Adrenal gland (tissue), 12 donors: ENCODE results near the gene TTLL11. TPM values are rescaled to one million over a fixed set of nuclear protein-coding genes. Genes with fewer than 3 reads are reported as not detected.

Source experiments
- DNase-seq, 7 donors: peaks; one replicate each; pipeline ENCODE4 v3.0.0-alpha.2; 2019 to 2020
- H3K27ac ChIP-seq, 5 donors: fragments of 200-600 bp; sonication (generic) in 4 of 5; 1 replicate in 3 of 5; 2 replicates in 2 of 5; pipeline versions ENCODE4 v1.5.1 to v1.8.0; 2016 to 2020; ENCODE audit warnings: mild to moderate bottlenecking in 1 of 5
- H3K27me3 ChIP-seq: fragments of 200-600 bp; 2 replicates; pipeline ENCODE4 v1.8.0; 2021
- H3K36me3 ChIP-seq, 2 donors: fragments of 200-600 bp; replicated peaks in 1 of 2; 1 replicate in 1 of 2; 2 replicates in 1 of 2; pipeline versions ENCODE4 v1.5.1 to v1.8.0; 2018 to 2022
- H3K4me1 ChIP-seq, 2 donors: fragments of 200-600 bp; replicated peaks in 1 of 2; 1 replicate in 1 of 2; 2 replicates in 1 of 2; pipeline versions ENCODE4 v1.5.1 to v1.8.0; 2018 to 2021
- H3K4me3 ChIP-seq, 4 donors: fragments of 200-600 bp; sonication (generic) in 3 of 4; one replicate each; pipeline ENCODE4 v1.5.1; 2016 to 2018
- H3K9me3 ChIP-seq, 3 donors: fragments of 200-600 bp; sonication (generic) in 1 of 3; replicated peaks in 1 of 3; 1 replicate in 2 of 3; 2 replicates in 1 of 3; pipeline versions ENCODE4 v1.5.1 to v1.8.0; 2016 to 2021
- POLR2A ChIP-seq, 2 donors: fragments of 450-650 bp; IDR thresholded peaks; one replicate each; pipeline ENCODE4 v1.6.1; 2017; ENCODE audit warnings: antibody characterized with exemption in 2 of 2, mild to moderate bottlenecking in 2 of 2, moderate library complexity in 1 of 2
- WGBS, 4 donors: extraction: QIAGEN DNeasy Blood & Tissue Kit in 2 of 4; methylation state at CpG; one replicate each; pipeline versions ENCODE4 v1.1.5 to v1.1.7; 2013 to 2017; 5-methylcytosine and 5-hydroxymethylcytosine counted together
- intact Hi-C, 2 donors: fragments of 100-400 bp; cut with DNase I; formaldehyde crosslinking; loops; one replicate each; pipeline versions ENCODE4 v1.14.1 to v1.15.0; 2022 to 2023
- polyA plus RNA-seq, 3 donors: library from polyadenylated mRNA; stranded (reverse); fragments of 200-250 nt in 2 of 3; fragments of 350-450 nt in 1 of 3; fragmentation: Illumina TruSeq in 1 of 3; extraction: RNeasy Lipid Tissue Mini Kit (QIAGEN cat#74804) in 1 of 3; gene quantifications; one replicate each; pipeline ENCODE4 v1.2.3, GENCODE V29; 2013 to 2014
- total RNA-seq, 9 donors: library from RNA; depleted of rRNA in 4 of 9; stranded (reverse); fragments of >200 nt in 4 of 9; fragments of 120-200 nt in 1 of 9; fragmentation: NEBNext Ultra II Directional in 1 of 9; extraction: Animal tissue kit (Norgen Biotek cat#: 25700) in 1 of 9; gene quantifications; one replicate each; pipeline versions ENCODE4 v1.1.0 to v1.2.4, GENCODE V29; 2013 to 2023
- TF ChIP-seq, protein P1 (sequence below), 6 experiments: fragments of 450-650 bp in 4 of 6; fragments of 200-600 bp in 2 of 6; sonication (generic) in 1 of 6; IDR thresholded peaks; 1 replicate in 5 of 6; 2 replicates in 1 of 6; pipeline versions ENCODE4 v1.5.1 to v1.8.0; 2016 to 2021; ENCODE audit warnings: antibody characterized with exemption in 6 of 6, mild to moderate bottlenecking in 2 of 6, moderate library complexity in 1 of 6
- donor health status: healthy with polysubstance abuse.
- donor health status: Bipolar disorder and iron deficiency.
- donor health status: DM: yes; HTN: yes; CAD: no.
- donor health status: DM: no; HTN: no; CAD: no.
- donor health status: DM: no; HTN: no; CAD: no.
- donor health status: DM: yes; HTN: yes; CAD: no.

The TTLL11 gene
- total and polyA plus RNA-seq, 12 donors = 4.8 to 30.9 (median 13.7) TPM

DNA sequence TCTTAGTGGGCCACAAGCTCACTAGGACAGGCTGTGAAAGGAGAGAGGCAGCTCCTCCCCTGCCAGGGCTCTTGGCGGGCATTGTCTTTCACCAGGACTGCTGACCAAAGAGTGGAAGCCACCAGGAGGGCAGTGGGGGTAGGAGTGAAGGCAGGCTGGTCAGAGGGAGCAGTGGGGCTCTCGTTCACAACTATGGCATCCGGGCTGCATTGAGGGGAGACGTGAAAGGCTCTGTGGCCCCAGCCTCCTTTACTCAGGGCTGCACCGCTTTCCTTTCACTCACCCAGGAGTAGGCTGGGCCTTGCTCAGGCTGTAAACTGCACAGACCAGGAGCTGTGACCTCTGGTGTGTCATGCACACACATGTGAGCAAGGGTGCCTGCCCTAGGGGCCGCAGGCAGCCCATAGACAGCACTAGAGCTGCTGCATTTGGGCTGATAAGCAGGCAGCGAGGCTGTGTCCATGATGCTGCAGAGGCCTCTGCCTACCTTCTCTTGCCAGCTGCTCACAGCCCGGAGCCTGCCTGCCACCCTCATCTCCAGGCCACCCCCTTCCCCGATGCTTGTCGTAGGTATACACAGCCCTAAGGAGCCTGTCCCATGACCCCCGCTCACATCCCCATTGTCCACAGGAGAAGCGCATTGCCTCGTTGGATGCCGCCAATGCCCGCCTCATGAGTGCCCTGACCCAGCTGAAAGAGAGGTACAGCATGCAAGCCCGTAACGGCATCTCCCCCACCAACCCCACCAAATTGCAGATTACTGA, 311.2 kb downstream of the TTLL11 start:
- 92 to 96% (median 94%) methylated on average over 11 to 17 of the region's 17 CpGs for WGBS, 4 donors
- intact Hi-C loops = no loop called here
- peak in 2 of 7 donors; percentile 18 to 47 for DNase-seq
- TF ChIP-seq, protein P1, sequence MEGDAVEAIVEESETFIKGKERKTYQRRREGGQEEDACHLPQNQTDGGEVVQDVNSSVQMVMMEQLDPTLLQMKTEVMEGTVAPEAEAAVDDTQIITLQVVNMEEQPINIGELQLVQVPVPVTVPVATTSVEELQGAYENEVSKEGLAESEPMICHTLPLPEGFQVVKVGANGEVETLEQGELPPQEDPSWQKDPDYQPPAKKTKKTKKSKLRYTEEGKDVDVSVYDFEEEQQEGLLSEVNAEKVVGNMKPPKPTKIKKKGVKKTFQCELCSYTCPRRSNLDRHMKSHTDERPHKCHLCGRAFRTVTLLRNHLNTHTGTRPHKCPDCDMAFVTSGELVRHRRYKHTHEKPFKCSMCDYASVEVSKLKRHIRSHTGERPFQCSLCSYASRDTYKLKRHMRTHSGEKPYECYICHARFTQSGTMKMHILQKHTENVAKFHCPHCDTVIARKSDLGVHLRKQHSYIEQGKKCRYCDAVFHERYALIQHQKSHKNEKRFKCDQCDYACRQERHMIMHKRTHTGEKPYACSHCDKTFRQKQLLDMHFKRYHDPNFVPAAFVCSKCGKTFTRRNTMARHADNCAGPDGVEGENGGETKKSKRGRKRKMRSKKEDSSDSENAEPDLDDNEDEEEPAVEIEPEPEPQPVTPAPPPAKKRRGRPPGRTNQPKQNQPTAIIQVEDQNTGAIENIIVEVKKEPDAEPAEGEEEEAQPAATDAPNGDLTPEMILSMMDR (IDR thresholded peaks at IDR 0.05) = no peak
- no peak for TF ChIP-seq POLR2A (IDR thresholded peaks at IDR 0.05)
- no peak overlapping the region for H3K27ac ChIP-seq
- H3K36me3 ChIP-seq = peaks cover 0 to 41% of the 10 kb centered on the region in 2 donors
- peaks cover 9 to 16% of the 10 kb centered on the region in 2 donors for H3K4me1 ChIP-seq
- no peaks in the 10 kb centered on the region for H3K9me3 ChIP-seq
- H3K27me3 ChIP-seq = no peaks in the 10 kb centered on the region
- H3K4me3 ChIP-seq = no peak overlapping the region

DNA sequence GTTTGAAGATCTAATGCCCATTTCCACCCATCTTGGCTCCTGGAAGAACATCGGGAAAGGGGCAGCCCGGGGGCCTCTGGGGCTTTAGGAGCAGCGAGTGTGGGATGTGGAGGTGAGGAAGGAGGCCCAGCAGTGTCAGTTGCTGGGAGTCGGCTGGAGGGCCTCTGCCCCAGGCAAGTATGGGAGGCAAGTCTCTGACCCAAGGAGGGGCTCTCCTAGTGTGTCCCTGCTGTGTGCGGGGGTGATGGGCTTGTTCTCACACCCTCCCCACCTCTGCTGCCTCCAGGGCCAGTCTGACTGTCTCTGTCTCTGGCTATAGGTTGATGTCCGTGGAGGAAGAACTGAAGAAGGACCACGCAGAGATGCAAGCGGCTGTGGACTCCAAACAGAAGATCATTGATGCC, 312.0 kb downstream of the TTLL11 start:
- DNase-seq = peak in 1 of 7 donors; percentile 43
- H3K4me1 ChIP-seq = peaks cover 9 to 16% of the 10 kb centered on the region in 2 donors
- H3K27me3 ChIP-seq = no peaks in the 10 kb centered on the region
- H3K36me3 ChIP-seq = peaks cover 0 to 48% of the 10 kb centered on the region in 2 donors
- no peaks in the 10 kb centered on the region for H3K9me3 ChIP-seq
- TF ChIP-seq POLR2A (IDR thresholded peaks at IDR 0.05) = no peak
- TF ChIP-seq, protein P1 (IDR thresholded peaks at IDR 0.05) = no peak
- intact Hi-C loops = no loop called here
- H3K4me3 ChIP-seq = no peak overlapping the region
- WGBS, 4 donors = 90 to 96% (median 91%) methylated on average over 5 to 8 of the region's 8 CpGs
- no peak overlapping the region for H3K27ac ChIP-seq

DNA sequence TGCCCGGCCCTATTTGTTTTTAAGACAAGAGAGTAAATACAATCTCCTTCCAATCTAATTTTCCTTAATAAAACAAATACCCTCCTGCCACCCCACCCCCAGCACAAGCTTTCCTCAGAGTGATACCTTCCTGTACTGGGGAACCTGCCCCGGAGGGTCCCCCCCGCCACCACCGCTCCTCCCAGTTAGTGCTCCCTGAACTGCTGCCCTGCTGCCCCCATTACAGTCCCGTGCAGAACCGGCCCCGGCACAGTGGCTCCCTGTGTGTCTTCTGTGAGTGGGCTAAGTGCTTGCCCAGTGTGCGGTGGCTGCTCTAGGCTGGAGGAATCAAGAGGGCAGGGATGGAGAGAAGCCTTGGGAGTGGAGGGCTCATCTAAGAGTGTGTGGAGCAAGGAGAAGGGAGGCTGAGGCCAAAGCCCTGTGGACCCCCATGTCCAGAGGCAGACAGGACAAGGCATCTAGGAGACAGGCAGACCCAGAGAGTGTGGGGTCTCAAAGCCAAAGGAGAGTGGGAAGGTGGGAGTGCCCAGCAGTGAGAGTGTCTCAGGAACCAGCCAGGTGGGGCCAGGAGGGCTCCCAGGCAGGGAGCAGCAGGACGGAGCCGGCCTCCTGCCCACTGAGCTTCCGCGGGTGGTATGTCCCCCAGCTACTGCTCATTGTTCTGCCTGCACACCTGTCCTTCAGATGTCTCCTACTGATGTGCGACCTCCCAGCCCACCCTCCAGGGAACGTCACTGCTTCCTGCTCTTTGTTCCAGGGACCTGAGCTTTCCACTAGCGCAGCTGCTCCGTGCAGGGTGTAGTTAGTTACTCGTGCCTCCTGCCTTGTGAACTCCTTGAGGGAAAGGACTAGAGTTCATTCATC, 312.7 kb downstream of the TTLL11 start:
- TF ChIP-seq, protein P1 (IDR thresholded peaks at IDR 0.05) = no peak
- no peak for TF ChIP-seq POLR2A (IDR thresholded peaks at IDR 0.05)
- Histone ChIP-seq H3K27ac (peak overlapping the region in 2 of 5 donors; percentile 23 to 58), H3K27me3 (no peaks in the 10 kb centered on the region), H3K4me3 (no peak overlapping the region), H3K4me1 (peaks cover 9 to 16% of the 10 kb centered on the region in 2 donors), H3K9me3 (no peaks in the 10 kb centered on the region), H3K36me3 (peaks cover 0 to 56% of the 10 kb centered on the region in 2 donors)
- DNase-seq = peak in 3 of 7 donors; percentile 14 to 45 (median 17)
- intact Hi-C loops = no loop called here
- WGBS, 4 donors = 91 to 96% (median 93%) methylated on average over 15 to 17 of the region's 17 CpGs
